ENCODE measurements around the gene CEP44.
"Not testable (repeated sequence)": the region's sequence is repeated elsewhere in the genome, so short reads cannot be mapped to it uniquely, and the experiment has no call there.

The CEP44 gene

GRCh38 chr4:174283507-174284471 lies at the start of gene CEP44, which contains the start of gene FBXO8:
CEP44 (plus strand) TSS chr4:174283911; CDS start chr4:174299122, 15,211 bp downstream.
FBXO8 (minus strand) TSS chr4:174283667; CDS start chr4:174263092, 20,575 bp downstream.
- peak; percentile 74 for DNase-seq (ENCODE audit: low spot score)

GRCh38 chr4:174236359-174236758 lies 47.4 kb upstream of the CEP44 start:
- no peak for DNase-seq (ENCODE audit: low spot score)

- no peak for DNase-seq (ENCODE audit: low spot score)
Observed at GRCh38 chr4:174241162-174241561, 42.5 kb upstream of the CEP44 start.

GRCh38 chr4:174244441-174244840 lies 39.3 kb upstream of the CEP44 start:
- DNase-seq (ENCODE audit: low spot score): no peak

- DNase-seq (ENCODE audit: low spot score): no peak
Observed at GRCh38 chr4:174245714-174246113, 38.0 kb upstream of the CEP44 start.

GRCh38 chr4:174248407-174248806 lies 35.3 kb upstream of the CEP44 start:
- DNase-seq (ENCODE audit: low spot score): no peak

GRCh38 chr4:174252412-174252811 lies 31.3 kb upstream of the CEP44 start:
- DNase-seq (ENCODE audit: low spot score): no peak

- no peak for DNase-seq (ENCODE audit: low spot score)
Observed at GRCh38 chr4:174254613-174255012, 29.1 kb upstream of the CEP44 start.

- DNase-seq (ENCODE audit: low spot score): no peak
Observed at GRCh38 chr4:174255374-174255773, 28.3 kb upstream of the CEP44 start.

GRCh38 chr4:174255786-174256185 lies 27.9 kb upstream of the CEP44 start:
- no peak for DNase-seq (ENCODE audit: low spot score)

- DNase-seq (ENCODE audit: low spot score): no peak
Observed at GRCh38 chr4:174256277-174256713, 27.4 kb upstream of the CEP44 start.

- no peak for DNase-seq (ENCODE audit: low spot score)
Observed at GRCh38 chr4:174259580-174259979, 24.1 kb upstream of the CEP44 start.

- no peak for DNase-seq (ENCODE audit: low spot score)
Observed at GRCh38 chr4:174260099-174260498, 23.6 kb upstream of the CEP44 start.

GRCh38 chr4:174261432-174261831 lies 22.3 kb upstream of the CEP44 start:
- DNase-seq (ENCODE audit: low spot score): not testable (repeated sequence)

- DNase-seq (ENCODE audit: low spot score): no peak
Observed at GRCh38 chr4:174262624-174263444, 20.9 kb upstream of the CEP44 start.

GRCh38 chr4:174263445-174263736 lies 20.3 kb upstream of the CEP44 start:
- DNase-seq (ENCODE audit: low spot score): no peak

GRCh38 chr4:174265916-174266315 lies 17.8 kb upstream of the CEP44 start:
- DNase-seq (ENCODE audit: low spot score): no peak

GRCh38 chr4:174266416-174266815 lies 17.3 kb upstream of the CEP44 start:
- DNase-seq (ENCODE audit: low spot score): no peak

GRCh38 chr4:174273930-174274329 lies 9.8 kb upstream of the CEP44 start:
- no peak for DNase-seq (ENCODE audit: low spot score)

GRCh38 chr4:174274436-174274835 lies 9.3 kb upstream of the CEP44 start:
- no peak for DNase-seq (ENCODE audit: low spot score)

GRCh38 chr4:174275101-174275500 lies 8.6 kb upstream of the CEP44 start:
- DNase-seq (ENCODE audit: low spot score): no peak

GRCh38 chr4:174277433-174277832 lies 6.3 kb upstream of the CEP44 start:
- no peak for DNase-seq (ENCODE audit: low spot score)

- no peak for DNase-seq (ENCODE audit: low spot score)
Observed at GRCh38 chr4:174278467-174278866, 5.2 kb upstream of the CEP44 start.
